Skeletal muscle tissue (tissue), 4 donors: Measurements from ENCODE around the gene MYEOV. TPM values are rescaled to one million over a fixed set of nuclear protein-coding genes. Genes with fewer than 3 reads are reported as not detected.

Experiments used
- H3K27ac ChIP-seq: one replicate; pipeline ENCODE4 v1.7.0; 2013; ENCODE audit warnings: mild to moderate bottlenecking, low read depth, low read length, inconsistent platforms
- H3K27me3 ChIP-seq, 3 donors: one replicate each; pipeline ENCODE4 v1.7.0; 2013; ENCODE audit warnings: low read length in 3 of 3; ENCODE audit not compliant: control insufficient read depth in 3 of 3, insufficient read depth in 3 of 3
- H3K36me3 ChIP-seq, 3 donors: one replicate each; pipeline ENCODE4 v1.7.0; 2013; ENCODE audit warnings: low read length in 3 of 3; ENCODE audit not compliant: control insufficient read depth in 3 of 3, insufficient read depth in 3 of 3
- H3K4me1 ChIP-seq, 3 donors: one replicate each; pipeline ENCODE4 v1.7.0; 2013; ENCODE audit warnings: low read length in 3 of 3, mild to moderate bottlenecking in 3 of 3; ENCODE audit not compliant: control insufficient read depth in 3 of 3, insufficient read depth in 3 of 3
- H3K4me3 ChIP-seq, 3 donors: one replicate each; pipeline ENCODE4 v1.7.0; 2013; ENCODE audit warnings: low read length in 3 of 3
- H3K9ac ChIP-seq, 3 donors: one replicate each; pipeline ENCODE4 v1.7.0; 2013; ENCODE audit warnings: low read length in 3 of 3, mild to moderate bottlenecking in 3 of 3, moderate library complexity in 2 of 3, low read depth in 1 of 3
- H3K9me3 ChIP-seq, 3 donors: one replicate each; pipeline ENCODE4 v1.7.0; 2013; ENCODE audit warnings: low read length in 3 of 3; ENCODE audit not compliant: control insufficient read depth in 3 of 3
- total RNA-seq: library from RNA; depleted of rRNA; stranded (reverse); fragments of >200 nt; gene quantifications from one replicate; pipeline ENCODE4 v1.2.3, GENCODE V29; 2014
- donor health status: Osteomylitis.

Gene MYEOV
- total RNA-seq, 1 donor from 2014 or later: not detected

DNA sequence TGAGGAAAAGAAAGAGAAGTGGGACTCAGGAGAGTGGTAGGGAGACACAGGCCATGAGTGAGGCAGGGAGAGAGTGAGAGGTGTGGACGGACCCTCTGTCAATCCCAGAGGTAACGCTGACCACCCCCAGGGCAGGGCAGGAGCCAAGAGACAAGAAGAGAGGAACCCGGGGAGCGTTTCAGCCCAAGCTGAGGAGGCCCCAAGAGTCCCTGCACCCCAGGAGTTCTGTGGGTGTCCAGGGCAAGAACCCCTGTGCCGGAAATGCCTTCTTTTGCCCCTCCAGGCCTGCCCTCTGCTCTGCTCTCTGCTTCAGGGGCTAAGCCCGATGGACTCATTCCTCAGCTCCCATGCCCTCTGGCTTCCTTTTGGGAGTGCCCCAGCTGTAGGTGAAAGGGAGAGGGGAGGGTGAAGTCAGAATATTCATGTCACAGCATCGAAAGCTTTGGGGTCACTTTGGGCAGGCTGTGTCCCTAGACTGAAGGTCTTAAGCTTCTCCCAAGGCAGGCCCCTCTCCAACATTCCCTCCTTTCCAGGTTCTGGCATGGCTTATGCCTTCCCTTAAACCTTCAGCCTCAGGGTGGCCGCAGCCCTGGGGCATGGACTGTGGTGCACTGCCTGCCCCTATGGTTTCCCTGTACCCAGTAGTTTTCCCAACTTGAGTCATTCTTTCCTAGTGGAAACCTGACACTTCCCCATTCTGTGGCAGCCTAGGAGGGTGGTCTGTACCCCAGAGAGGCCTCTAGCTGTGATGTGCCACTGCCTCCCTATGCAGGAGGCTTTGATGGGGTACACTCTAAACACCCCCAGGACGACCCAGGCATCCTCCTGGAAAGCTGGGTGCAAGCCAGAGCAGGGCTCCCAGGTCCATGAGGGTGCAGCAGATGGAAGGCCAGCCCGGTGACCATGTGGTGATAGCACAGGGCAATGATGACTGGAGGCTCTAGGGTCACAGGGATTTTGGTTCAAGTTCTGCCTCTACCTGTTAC is 27.1 kb downstream of the MYEOV start:
- H3K36me3 ChIP-seq: no peaks in the 10 kb centered on the region
- no peak overlapping the region for H3K4me3 ChIP-seq
- peaks cover 0 to 3% (median 0%) of the 10 kb centered on the region in 3 donors for H3K9me3 ChIP-seq
- no peaks in the 10 kb centered on the region for H3K4me1 ChIP-seq
- no peak overlapping the region for H3K27ac ChIP-seq
- no peak overlapping the region for H3K9ac ChIP-seq
- H3K27me3 ChIP-seq: peaks cover 0 to 16% (median 3%) of the 10 kb centered on the region in 3 donors

DNA sequence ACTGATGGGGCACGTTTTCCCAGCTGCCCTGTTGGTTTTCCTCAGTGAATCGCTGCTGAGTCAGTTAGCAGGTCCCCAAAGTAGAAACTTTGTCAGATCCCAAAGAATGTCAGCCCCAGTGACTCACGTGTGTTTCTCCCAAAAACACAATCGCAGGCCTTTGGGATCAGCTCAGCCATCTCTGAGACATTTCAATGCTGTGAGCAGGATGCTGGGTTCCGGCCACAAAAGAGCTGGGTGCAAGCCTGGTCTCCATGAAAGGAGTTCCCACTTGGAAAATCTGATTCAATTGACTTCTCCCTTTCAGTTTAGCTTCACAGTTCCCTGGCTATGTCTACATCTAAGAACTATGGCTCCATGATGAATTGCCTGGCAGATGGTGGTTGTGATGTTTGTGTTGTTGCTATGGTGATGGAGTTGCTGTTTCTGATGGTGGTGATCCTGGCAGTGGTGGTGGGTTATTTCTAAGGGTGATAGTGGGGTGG is 28.0 kb downstream of the MYEOV start:
- H3K27ac ChIP-seq: no peak overlapping the region
- H3K36me3 ChIP-seq: no peaks in the 10 kb centered on the region
- no peak overlapping the region for H3K9ac ChIP-seq
- H3K4me1 ChIP-seq: no peaks in the 10 kb centered on the region
- no peak overlapping the region for H3K4me3 ChIP-seq
- peaks cover 0 to 16% (median 3%) of the 10 kb centered on the region in 3 donors for H3K27me3 ChIP-seq
- H3K9me3 ChIP-seq: peaks cover 0 to 3% (median 0%) of the 10 kb centered on the region in 3 donors

DNA sequence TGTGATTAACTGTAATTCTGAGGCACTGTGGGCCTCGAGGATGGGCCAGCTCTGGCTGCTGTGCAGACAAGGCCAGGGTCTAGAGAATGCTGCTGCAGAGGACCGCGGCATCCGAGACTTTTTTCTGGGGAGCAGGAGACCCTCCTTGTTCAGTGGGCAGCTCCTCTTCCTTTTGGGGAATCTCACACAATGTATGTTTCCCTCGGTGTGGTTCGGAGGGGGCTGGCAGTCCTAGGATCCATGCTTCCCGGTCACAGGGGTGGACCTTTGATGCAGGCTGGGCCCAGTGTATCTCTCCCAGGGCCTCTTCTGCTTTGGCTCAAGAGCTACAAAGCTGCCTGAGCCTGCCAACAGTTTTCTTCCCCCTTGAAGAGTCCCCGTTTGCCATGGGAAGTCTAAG is 31.5 kb downstream of the MYEOV start:
- Histone ChIP-seq H3K27me3 (peaks cover 0 to 16% (median 6%) of the 10 kb centered on the region in 3 donors), H3K4me3 (no peak overlapping the region), H3K9me3 (no peaks in the 10 kb centered on the region), H3K4me1 (no peaks in the 10 kb centered on the region), H3K9ac (no peak overlapping the region), H3K27ac (no peak overlapping the region), H3K36me3 (no peaks in the 10 kb centered on the region)

DNA sequence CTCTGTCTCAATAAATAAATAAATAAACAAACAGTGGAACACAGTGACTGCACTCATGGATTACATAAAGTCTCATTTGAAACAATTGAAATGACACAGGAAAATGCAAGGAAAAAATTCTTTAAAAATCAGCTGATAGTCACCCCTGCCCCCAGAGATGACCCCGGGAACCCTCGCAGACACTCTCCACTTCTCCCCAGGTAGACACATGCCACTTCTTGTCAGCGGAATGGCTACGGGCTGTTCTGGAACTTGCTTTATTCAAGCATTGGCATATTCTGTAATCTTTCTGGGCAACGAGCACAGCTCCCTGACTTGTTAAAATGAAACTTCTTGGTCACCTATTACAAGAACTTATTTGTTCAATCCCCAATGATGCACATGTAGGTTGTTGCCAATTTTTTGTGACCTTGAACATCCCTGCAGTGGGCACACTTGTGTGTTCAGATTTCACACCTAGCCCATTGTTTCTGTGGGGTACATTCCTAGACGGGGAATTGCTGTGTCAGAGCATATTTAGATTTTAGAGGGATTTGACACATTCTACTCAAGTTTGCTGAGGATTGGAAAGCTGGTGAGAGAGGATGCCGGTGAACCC is 32.8 kb downstream of the MYEOV start:
- Histone ChIP-seq H3K4me3 (no peak overlapping the region), H3K36me3 (no peaks in the 10 kb centered on the region), H3K9ac (no peak overlapping the region), H3K27me3 (peaks cover 0 to 6% (median 6%) of the 10 kb centered on the region in 3 donors), H3K4me1 (no peaks in the 10 kb centered on the region), H3K27ac (no peak overlapping the region), H3K9me3 (no peaks in the 10 kb centered on the region)

DNA sequence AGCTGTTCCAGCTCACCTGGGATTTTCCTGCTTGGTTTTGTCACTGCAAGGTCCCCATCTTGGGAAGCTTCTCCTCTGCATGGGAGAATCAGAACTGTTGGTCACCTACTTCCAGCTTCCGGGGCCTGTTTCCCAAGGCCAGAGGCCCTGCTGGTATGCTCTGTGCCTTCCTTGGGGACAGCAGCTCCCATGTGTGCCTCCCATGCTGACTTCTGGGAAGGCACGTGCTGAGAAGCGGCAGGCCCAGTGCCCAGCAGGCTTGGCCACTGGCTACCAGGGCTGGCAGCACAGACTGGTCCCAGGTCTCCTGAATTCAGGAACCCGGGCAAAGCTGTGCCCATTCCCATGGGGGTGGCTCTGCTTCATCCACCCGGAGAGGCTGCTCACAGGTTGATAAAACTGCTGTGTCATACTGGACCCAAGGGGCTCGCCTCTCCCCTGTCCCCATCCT is 33.8 kb downstream of the MYEOV start:
- H3K27me3 ChIP-seq: peaks cover 0 to 6% (median 0%) of the 10 kb centered on the region in 3 donors
- H3K4me1 ChIP-seq: no peaks in the 10 kb centered on the region
- H3K9ac ChIP-seq: no peak overlapping the region
- H3K27ac ChIP-seq: no peak overlapping the region
- H3K36me3 ChIP-seq: no peaks in the 10 kb centered on the region
- H3K4me3 ChIP-seq: no peak overlapping the region
- no peaks in the 10 kb centered on the region for H3K9me3 ChIP-seq

DNA sequence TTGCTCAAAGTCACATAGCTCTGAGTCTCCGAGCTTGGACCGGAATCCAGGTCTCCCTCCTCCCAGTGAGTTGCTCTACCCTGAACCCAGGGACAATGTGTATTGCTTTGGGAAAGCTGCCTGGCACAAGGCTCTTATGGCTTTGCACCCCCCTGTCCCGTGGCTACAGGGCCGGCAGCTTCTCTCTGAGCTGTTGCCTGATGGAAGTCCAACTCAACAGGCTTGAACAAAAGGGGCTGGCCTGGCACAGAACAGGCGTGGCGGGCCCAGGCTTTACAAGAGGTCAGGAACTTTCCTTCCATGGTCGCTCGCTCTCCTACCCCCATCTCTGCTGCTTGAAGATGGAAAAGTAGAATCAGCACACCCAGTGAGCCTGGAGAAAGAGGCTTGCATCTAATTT is 34.3 kb downstream of the MYEOV start:
- Histone ChIP-seq H3K27me3 (peaks cover 0 to 6% (median 0%) of the 10 kb centered on the region in 3 donors), H3K4me1 (no peaks in the 10 kb centered on the region), H3K9ac (no peak overlapping the region), H3K36me3 (no peaks in the 10 kb centered on the region), H3K4me3 (no peak overlapping the region), H3K27ac (no peak overlapping the region), H3K9me3 (no peaks in the 10 kb centered on the region)

DNA sequence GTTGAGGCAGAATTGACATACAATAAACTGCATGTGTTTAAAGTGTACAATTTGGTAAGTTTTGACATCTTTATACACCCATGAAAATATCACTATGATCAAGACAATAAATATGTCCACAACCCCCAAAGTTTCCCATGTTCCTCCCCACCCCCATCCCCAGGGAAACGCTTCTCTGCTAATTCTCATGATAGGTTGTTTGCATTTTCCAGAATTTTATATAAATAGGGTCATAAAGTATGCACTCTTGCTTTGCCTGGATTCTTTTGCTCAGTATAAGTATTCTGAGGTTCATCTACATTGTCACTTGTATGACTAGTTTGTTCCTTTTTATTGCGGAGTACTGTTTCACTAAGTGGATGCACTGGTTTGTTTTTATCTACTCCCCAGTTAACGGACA is 35.6 kb downstream of the MYEOV start:
- Histone ChIP-seq H3K9ac (no peak overlapping the region), H3K9me3 (no peaks in the 10 kb centered on the region), H3K36me3 (no peaks in the 10 kb centered on the region), H3K4me3 (no peak overlapping the region), H3K27me3 (peaks cover 0 to 6% (median 0%) of the 10 kb centered on the region in 3 donors), H3K4me1 (no peaks in the 10 kb centered on the region), H3K27ac (no peak overlapping the region)

DNA sequence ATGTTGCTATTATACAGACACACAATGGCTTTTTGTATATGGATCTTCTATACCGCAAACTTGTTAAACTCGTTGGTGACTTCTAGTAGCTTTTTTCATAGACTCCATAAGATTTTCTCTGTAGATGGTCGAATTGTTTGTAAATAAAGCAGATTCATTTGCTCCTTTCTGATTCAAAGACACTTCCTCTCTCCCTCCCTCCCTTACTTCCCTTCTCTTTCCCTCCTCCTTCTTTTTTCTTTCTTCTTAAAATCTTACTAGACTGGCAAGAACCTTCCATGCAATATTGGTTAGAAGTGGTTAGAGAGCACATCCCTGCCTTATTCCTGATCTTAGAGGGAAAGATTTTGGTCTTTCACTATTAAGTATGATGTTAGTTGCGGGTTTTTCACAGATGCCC is 36.4 kb downstream of the MYEOV start:
- Histone ChIP-seq H3K9ac (no peak overlapping the region), H3K4me1 (no peaks in the 10 kb centered on the region), H3K4me3 (no peak overlapping the region), H3K27me3 (peaks cover 0 to 6% (median under 1%) of the 10 kb centered on the region in 3 donors), H3K36me3 (no peaks in the 10 kb centered on the region), H3K9me3 (no peaks in the 10 kb centered on the region), H3K27ac (no peak overlapping the region)

DNA sequence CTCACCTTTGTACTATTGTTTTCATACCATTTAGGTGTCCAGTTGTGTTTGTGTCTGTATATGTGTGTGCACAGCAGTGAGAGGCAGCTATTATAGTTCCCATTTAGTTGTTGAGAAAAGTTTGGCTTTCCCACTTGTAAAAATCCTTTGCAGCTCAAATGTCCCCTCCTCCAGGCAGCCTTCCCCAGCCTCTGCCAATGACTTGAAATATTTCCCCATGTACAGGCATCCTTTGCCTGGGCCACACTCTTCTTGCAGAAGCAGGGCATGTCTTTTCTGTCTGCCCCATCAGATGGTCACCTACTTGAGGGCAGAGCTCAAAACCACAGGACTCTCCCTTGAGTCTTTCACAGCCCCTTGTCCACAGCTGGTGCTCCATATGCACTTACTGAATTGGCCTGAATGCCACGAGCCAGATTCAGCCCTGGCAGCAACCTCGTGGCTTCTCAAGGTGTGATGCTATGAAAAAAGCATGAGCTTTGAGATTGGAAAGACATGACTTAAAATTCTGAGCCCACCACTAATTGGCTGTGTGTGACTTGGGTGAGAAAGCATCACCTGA is 39.3 kb downstream of the MYEOV start:
- Histone ChIP-seq H3K4me1 (peaks cover 0 to 3% (median 0%) of the 10 kb centered on the region in 3 donors), H3K4me3 (no peak overlapping the region), H3K36me3 (no peaks in the 10 kb centered on the region), H3K9ac (no peak overlapping the region), H3K27me3 (peaks cover 0 to 4% (median 0%) of the 10 kb centered on the region in 3 donors), H3K27ac (no peak overlapping the region), H3K9me3 (no peaks in the 10 kb centered on the region)
